Activated CD8-positive, alpha-beta memory T cell treated with anti-CD3 and anti-CD28 coated beads, Interleukin-2, amount 50 U/mL, for 24 hours (primary cell): ENCODE results near the gene ERBB4.
"Not testable (repeated sequence)": the region's sequence is repeated elsewhere in the genome, so short reads cannot be mapped to it uniquely, and the experiment has no call there.

ENCODE experiments used
- DNase-seq: peaks from one replicate; pipeline ENCODE4 v3.0.0-alpha.2; 2020; ENCODE audit errors: extremely low read depth

ERBB4 gene

DNA sequence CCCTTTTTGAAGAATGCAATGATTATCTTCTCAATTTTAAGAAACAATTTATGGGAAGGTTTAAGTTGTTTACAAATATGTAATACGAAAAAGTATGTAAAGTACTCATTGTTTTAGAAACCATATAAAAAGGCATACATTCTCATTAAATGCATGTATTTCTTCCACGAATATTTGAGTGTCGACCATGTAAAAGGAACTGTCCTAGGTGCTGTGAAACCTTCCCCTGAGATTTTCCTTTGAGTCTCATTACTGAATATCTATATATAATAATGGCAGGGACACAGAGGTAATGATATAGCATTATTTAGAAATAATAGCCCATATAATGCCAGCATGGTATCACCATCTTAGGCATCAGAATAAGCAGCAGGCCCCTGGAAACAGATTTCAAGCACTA is 239.3 kb downstream of the ERBB4 start:
- DNase-seq, result no peak

- no peak for DNase-seq
Observed at GRCh38 chr2:212295571-212295970, 243.0 kb downstream of the ERBB4 start.

DNA sequence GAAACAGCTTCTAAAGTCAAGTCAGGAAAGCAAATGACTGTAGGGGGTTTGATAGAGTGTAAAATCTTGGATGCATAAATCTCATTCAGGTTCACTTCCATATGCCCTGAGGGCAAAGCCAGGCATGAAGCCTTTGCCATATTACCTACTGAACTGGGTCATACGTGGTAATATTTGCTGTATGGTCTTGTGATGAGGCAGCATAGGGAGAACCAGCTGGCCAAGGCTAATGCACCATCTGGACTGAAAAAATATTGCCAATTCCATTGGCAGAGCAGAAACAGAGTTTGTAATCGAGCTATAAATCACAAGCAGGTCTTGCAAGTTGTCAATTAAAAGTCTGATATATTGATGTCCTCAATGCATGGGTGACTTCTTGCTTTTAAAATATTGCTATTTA is 243.8 kb downstream of the ERBB4 start:
- no peak for DNase-seq

DNA sequence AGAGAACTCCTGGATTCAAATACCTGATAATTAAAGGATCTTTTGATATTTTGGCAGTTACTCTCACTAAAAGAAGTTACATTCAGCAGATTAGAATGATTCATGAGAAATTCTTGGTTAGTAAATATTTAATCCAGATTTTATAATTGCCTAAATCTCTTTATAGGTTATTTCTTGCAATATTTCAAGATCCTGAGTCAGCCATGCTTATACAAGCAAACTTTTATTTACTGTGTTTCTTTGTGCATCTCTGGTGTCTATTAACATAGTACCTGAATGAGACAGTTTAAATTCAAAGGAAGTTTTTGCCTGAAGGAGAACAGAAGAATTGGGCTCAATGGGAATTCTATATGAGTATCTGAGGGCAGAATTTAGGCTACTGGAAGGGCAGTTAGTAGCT is 249.3 kb downstream of the ERBB4 start:
- DNase-seq, result no peak

GRCh38 chr2:212288308-212288707 is 250.3 kb downstream of the ERBB4 start:
- no peak for DNase-seq

DNA sequence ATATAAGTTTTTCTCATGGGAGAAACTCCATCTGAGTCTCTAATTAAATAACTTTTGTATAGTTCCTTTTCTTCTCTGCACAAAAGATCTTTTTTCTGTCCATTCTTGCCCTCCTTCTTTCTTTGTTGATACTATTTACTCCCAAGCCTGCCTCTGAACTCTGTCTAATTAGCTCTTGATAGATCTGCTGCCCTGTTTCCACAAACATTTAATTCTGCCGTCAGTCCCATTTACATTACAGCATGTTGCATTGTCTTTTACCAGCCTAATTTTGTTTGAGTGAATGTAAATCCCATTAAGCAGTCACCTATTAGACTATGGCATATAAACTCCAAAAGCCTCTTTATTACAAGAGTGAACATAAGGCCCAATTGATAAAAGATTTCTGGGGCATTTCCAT is 254.4 kb downstream of the ERBB4 start:
- DNase-seq, result no peak

DNA sequence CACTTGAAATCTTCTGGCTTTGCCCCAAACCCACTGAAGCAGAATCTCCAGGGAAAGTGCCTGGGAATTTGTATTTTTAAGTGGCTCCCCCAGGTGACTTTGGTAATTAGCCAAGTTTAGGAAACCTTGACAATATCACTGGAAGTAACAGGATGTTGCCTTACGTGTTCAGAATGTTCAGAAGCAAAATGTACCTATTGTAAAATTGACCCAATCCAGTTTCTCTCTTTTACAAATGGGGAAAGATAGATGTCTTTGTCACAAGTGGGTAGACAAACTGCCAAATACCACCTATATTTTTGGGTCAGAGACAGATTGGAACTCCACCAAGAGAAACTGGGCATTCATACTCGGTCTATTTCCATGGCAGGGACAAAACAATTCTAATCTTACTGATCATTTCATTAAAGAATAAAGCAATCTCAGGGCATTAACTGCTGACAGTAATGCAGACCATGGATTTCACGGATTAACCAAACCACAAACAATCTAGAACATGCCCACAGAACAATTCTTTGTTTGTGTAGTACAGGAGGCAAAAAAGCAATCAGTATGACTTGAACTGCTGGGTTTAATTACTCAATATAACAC is 255.8 kb downstream of the ERBB4 start:
- DNase-seq, result no peak

- DNase-seq, result no peak
Observed at GRCh38 chr2:212276813-212277212, 261.8 kb downstream of the ERBB4 start.

GRCh38 chr2:212274215-212274614 is 264.4 kb downstream of the ERBB4 start:
- no peak for DNase-seq

DNA sequence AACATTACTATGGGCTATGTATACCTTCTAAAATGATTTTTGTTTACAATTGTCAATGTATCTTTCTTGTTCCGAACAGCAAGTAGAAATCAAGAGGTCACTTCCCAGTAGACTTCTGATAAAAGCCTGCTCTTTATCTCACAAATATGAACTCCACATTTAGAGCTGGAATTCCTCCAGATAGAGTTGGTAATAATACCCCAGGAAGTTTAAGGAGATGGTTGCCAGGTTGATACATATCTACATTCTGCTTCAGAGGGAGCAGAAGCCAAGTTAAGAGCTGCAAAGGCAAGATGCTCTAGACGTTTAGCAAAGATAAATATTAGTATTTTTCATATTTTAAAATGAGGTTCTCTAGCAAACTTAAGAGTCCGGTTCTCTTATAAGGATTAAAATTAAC is 267.0 kb downstream of the ERBB4 start:
- DNase-seq, result no peak

- no peak for DNase-seq
Observed at GRCh38 chr2:212269005-212269404, 269.6 kb downstream of the ERBB4 start.

DNA sequence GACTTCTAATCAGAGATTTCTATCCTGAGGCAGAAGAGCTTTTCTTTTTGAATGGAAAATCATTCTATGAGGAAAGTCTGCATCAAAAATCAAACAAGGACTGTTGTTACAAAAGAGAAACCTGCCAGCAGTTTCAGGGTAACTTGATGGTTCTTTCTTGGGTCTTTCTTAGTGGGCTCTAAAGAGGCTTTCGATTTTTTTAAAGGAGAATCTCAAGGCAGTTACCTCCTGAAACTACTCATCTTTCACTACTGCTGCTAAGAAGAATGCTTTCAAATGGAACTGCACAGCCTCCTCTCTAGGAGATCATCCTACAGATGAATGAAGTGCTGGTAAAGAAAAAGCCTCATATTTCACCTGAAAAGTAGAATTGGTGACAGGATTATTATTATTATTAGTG is 272.3 kb downstream of the ERBB4 start:
- DNase-seq, result no peak

DNA sequence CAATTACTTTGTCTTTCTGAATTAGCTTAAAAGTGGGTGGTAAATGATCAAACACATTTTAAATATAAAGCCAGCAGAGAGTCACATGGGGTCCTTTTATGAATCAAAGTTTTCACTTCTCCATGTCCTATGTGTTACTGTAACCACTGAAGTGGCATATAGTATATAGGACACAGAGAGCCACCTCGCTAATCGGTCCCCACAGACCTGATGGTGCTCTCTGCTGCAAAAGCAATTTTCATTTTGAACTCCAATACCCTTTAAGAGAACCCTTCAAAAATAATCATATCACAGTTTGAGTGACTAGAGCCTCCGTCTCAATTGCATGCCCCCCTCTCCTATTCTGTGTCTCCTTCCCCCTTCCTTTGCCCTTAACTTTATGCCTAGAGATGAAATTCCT is 272.8 kb downstream of the ERBB4 start:
- DNase-seq, result no peak

DNA sequence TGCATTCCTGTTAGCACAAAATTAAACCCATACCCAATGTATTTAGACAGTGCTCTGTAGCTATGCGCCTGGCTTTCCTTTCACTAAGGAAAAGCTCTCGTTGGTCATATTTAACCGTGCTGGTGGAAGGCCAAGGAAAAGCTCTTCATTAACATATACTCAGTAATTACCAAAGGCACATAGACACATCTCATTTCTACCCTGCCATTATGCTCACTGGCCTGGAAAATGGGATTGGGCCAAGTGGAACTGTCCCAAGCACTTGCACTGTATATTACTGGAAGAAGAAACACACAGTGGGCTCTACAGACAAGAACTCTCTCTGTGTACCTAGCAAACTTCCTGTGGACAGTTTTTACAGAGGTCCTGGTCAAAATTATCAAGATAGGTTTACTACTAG is 274.4 kb downstream of the ERBB4 start:
- DNase-seq, result no peak

- no peak for DNase-seq
Observed at GRCh38 chr2:212259226-212259625, 279.4 kb downstream of the ERBB4 start.

- no peak for DNase-seq
Observed at GRCh38 chr2:212254339-212254738, 284.3 kb downstream of the ERBB4 start.

DNA sequence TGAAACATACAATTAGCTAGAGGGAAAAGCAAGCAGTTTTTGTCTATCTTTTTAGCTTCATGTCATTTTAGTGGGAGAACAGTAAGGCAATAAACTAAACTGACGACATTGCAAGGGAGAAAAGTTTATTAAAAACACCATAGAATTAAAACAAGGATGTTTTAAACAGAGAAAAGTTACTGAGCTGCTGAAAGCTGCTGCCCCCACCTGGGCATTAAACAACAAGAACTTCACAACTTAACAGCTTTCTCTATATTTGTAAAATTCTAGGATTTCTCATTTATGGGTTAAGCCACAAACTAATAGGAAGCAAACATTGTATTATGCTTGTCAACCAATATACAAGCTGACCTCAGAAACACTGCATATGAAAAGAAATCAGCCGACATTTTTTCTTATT is 289.2 kb downstream of the ERBB4 start:
- no peak for DNase-seq

GRCh38 chr2:212245880-212246279 is 292.7 kb downstream of the ERBB4 start:
- no peak for DNase-seq

GRCh38 chr2:212242724-212243123 is 295.9 kb downstream of the ERBB4 start:
- no peak for DNase-seq

- not testable (repeated sequence) for DNase-seq
Observed at GRCh38 chr2:212238152-212238551, 300.4 kb downstream of the ERBB4 start.

GRCh38 chr2:212237350-212238095 is 301.1 kb downstream of the ERBB4 start:
- no peak for DNase-seq

- DNase-seq, result no peak
Observed at GRCh38 chr2:212228743-212229171, 309.8 kb downstream of the ERBB4 start.

DNA sequence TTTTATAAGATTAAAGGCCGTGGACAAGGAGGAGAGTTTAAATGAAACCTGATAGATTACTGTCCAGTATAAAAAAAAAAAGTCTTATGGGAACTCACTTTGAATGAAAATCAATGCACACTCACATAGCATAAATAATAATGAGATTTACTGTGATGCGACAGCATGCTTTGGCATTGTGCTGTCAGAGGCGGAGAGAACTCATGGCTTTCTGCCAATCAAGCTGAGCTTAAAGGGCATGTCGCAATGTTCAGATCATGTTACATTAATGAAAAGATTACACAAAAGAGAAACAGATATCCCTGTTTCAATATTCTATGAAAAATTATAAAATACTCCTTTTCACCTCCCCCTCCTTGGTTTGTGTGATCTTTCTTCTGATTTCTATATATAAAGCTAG is 310.8 kb downstream of the ERBB4 start:
- no peak for DNase-seq

DNA sequence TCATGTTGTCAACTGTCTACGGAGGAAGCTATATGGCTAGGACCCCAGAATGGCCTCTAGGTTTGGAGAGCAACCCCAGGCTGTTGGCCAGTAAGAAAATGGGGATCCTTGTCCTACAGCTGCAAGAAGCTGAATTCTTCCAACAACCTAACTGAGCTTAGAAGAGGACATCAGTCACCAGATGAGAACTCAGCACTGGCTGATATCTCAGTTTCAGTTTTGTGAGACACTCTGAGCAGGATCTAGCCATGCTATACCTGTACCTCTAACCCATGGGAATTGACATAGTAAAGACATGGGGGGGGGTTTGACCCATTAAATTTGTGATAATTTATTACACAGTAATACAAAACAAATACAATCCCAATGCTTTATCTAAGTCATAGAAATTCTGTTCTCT is 312.5 kb downstream of the ERBB4 start:
- no peak for DNase-seq
